RPMI8226 (cell line): ENCODE data around the gene TMEM187.

Source experiments
- DNase-seq: peaks from one replicate; pipeline ENCODE4 v3.0.0-alpha.2; 2015

Gene TMEM187

GRCh38 chrX:153972368-153973126 is at the start of gene TMEM187:
TMEM187 (plus strand) TSS chrX:153972754; CDS start chrX:153982063, 9,309 bp downstream.
- peak; percentile 94 for DNase-seq

GRCh38 chrX:153922932-153923857 is 49.4 kb upstream of the TMEM187 start:
- peak; percentile 74 for DNase-seq

- DNase-seq, result peak; percentile 72
These were observed 48.2 kb upstream of the TMEM187 start for GRCh38 chrX:153924149-153924861.

GRCh38 chrX:153925387-153925738 is 47.2 kb upstream of the TMEM187 start:
- peak; percentile 72 for DNase-seq

GRCh38 chrX:153925739-153926551 is 46.6 kb upstream of the TMEM187 start, which contains the start of gene ARHGAP4:
ARHGAP4 (minus strand) TSS chrX:153926264; CDS start chrX:153926202, 62 bp downstream.
- peak; percentile 77 for DNase-seq

GRCh38 chrX:153926552-153926857 is 46.0 kb upstream of the TMEM187 start:
- no peak for DNase-seq

GRCh38 chrX:153926858-153927671 is 45.5 kb upstream of the TMEM187 start:
- peak; percentile 87 for DNase-seq

GRCh38 chrX:153927672-153927921 is 45.0 kb upstream of the TMEM187 start:
- no peak for DNase-seq

- peak; percentile 97 for DNase-seq
These were observed 44.4 kb upstream of the TMEM187 start for GRCh38 chrX:153927922-153928760.

- DNase-seq, result no peak
These were observed 43.7 kb upstream of the TMEM187 start for GRCh38 chrX:153928846-153929245.

- DNase-seq, result no peak
These were observed 43.0 kb upstream of the TMEM187 start for GRCh38 chrX:153929576-153929975.

GRCh38 chrX:153930011-153930910 is 42.3 kb upstream of the TMEM187 start:
- no peak for DNase-seq

- no peak for DNase-seq
These were observed 41.4 kb upstream of the TMEM187 start for GRCh38 chrX:153931151-153931550.

- no peak for DNase-seq
These were observed 40.8 kb upstream of the TMEM187 start for GRCh38 chrX:153931748-153932147.

GRCh38 chrX:153932220-153932915 is 40.2 kb upstream of the TMEM187 start:
- no peak for DNase-seq

GRCh38 chrX:153933748-153934147 is 38.8 kb upstream of the TMEM187 start:
- no peak for DNase-seq

- DNase-seq, result no peak
These were observed 38.3 kb upstream of the TMEM187 start for GRCh38 chrX:153934148-153934761.

GRCh38 chrX:153934762-153935325 is 37.7 kb upstream of the TMEM187 start, which contains the start of gene NAA10:
NAA10 (minus strand) TSS chrX:153935037; CDS start chrX:153934904, 133 bp downstream.
- peak; percentile 89 for DNase-seq
